Measurements from ENCODE around the gene PLCB1.
"Not testable (repeated sequence)": the region's sequence is repeated elsewhere in the genome, so short reads cannot be mapped to it uniquely, and the experiment has no call there.

Gene PLCB1

GRCh38 chr20:8608470-8608869, 476.4 kb downstream of the PLCB1 start:
- no peak for DNase-seq (ENCODE audit: low read depth)

- no peak for DNase-seq (ENCODE audit: low read depth)
Measured at GRCh38 chr20:8616792-8617191, 484.7 kb downstream of the PLCB1 start.

GRCh38 chr20:8621001-8621400, 488.9 kb downstream of the PLCB1 start:
- DNase-seq (ENCODE audit: low read depth): no peak

GRCh38 chr20:8624046-8624445, 492.0 kb downstream of the PLCB1 start:
- DNase-seq (ENCODE audit: low read depth): no peak

GRCh38 chr20:8624616-8625015, 492.6 kb downstream of the PLCB1 start:
- no peak for DNase-seq (ENCODE audit: low read depth)

- DNase-seq (ENCODE audit: low read depth): no peak
Measured at GRCh38 chr20:8627340-8628004, 495.4 kb downstream of the PLCB1 start.

GRCh38 chr20:8631271-8631670, 499.2 kb downstream of the PLCB1 start:
- DNase-seq (ENCODE audit: low read depth): no peak

- no peak for DNase-seq (ENCODE audit: low read depth)
Measured at GRCh38 chr20:8633366-8633765, 501.3 kb downstream of the PLCB1 start.

- DNase-seq (ENCODE audit: low read depth): no peak
Measured at GRCh38 chr20:8635048-8635572, 503.0 kb downstream of the PLCB1 start.

- no peak for DNase-seq (ENCODE audit: low read depth)
Measured at GRCh38 chr20:8635837-8636236, 503.8 kb downstream of the PLCB1 start.

GRCh38 chr20:8639112-8639778, 507.2 kb downstream of the PLCB1 start:
- DNase-seq (ENCODE audit: low read depth): no peak

- no peak for DNase-seq (ENCODE audit: low read depth)
Measured at GRCh38 chr20:8640461-8640860, 508.4 kb downstream of the PLCB1 start.

GRCh38 chr20:8642247-8642646, 510.2 kb downstream of the PLCB1 start:
- no peak for DNase-seq (ENCODE audit: low read depth)

- not testable (repeated sequence) for DNase-seq (ENCODE audit: low read depth)
Measured at GRCh38 chr20:8644468-8644867, 512.4 kb downstream of the PLCB1 start.

GRCh38 chr20:8645326-8645725, 513.3 kb downstream of the PLCB1 start:
- DNase-seq (ENCODE audit: low read depth): no peak

GRCh38 chr20:8646033-8646441, 514.0 kb downstream of the PLCB1 start:
- no peak for DNase-seq (ENCODE audit: low read depth)

- no peak for DNase-seq (ENCODE audit: low read depth)
Measured at GRCh38 chr20:8646716-8647115, 514.6 kb downstream of the PLCB1 start.

- no peak for DNase-seq (ENCODE audit: low read depth)
Measured at GRCh38 chr20:8647961-8648441, 515.9 kb downstream of the PLCB1 start.

- DNase-seq (ENCODE audit: low read depth): no peak
Measured at GRCh38 chr20:8648466-8648865, 516.4 kb downstream of the PLCB1 start.

- no peak for DNase-seq (ENCODE audit: low read depth)
Measured at GRCh38 chr20:8652396-8652795, 520.3 kb downstream of the PLCB1 start.

GRCh38 chr20:8654486-8654885, 522.4 kb downstream of the PLCB1 start:
- no peak for DNase-seq (ENCODE audit: low read depth)

GRCh38 chr20:8656335-8656734, 524.3 kb downstream of the PLCB1 start:
- DNase-seq (ENCODE audit: low read depth): no peak

- DNase-seq (ENCODE audit: low read depth): no peak
Measured at GRCh38 chr20:8657664-8658063, 525.6 kb downstream of the PLCB1 start.

- no peak for DNase-seq (ENCODE audit: low read depth)
Measured at GRCh38 chr20:8658103-8658502, 526.0 kb downstream of the PLCB1 start.
